Measurements from ENCODE around the gene CLEC4D. TPM values are rescaled to one million over a fixed set of nuclear protein-coding genes. Genes with fewer than 3 reads are reported as not detected.
"Not testable (repeated sequence)": the region's sequence is repeated elsewhere in the genome, so short reads cannot be mapped to it uniquely, and the experiment has no call there.

Gene CLEC4D
- under 1 TPM; 0.09 to 0.50 (median 0.40) TPM for polyA plus RNA-seq (ENCODE audit: insufficient read length in 4 of 4)

GRCh38 chr12:8513256-8513655 is at the start of gene CLEC4D:
TSS of gene CLEC4D (plus strand) at chr12:8513503. CDS start at chr12:8513733, 230 bp downstream.
- DNase-seq (ENCODE audit: low read depth in 4 of 4, low spot score in 3 of 4) = no peak

- no peak for DNase-seq (ENCODE audit: low read depth in 4 of 4, low spot score in 3 of 4)
Observed at GRCh38 chr12:8465301-8465996, 47.9 kb upstream of the CLEC4D start.

- no peak for DNase-seq (ENCODE audit: low read depth in 4 of 4, low spot score in 3 of 4)
Observed at GRCh38 chr12:8466241-8466640, 47.1 kb upstream of the CLEC4D start.

GRCh38 chr12:8471090-8471489 is 42.2 kb upstream of the CLEC4D start:
- DNase-seq (ENCODE audit: low read depth in 4 of 4, low spot score in 3 of 4) = no peak

- no peak for DNase-seq (ENCODE audit: low read depth in 4 of 4, low spot score in 3 of 4)
Observed at GRCh38 chr12:8475508-8476203, 37.6 kb upstream of the CLEC4D start.

- no peak for DNase-seq (ENCODE audit: low read depth in 4 of 4, low spot score in 3 of 4)
Observed at GRCh38 chr12:8482571-8483061, 30.7 kb upstream of the CLEC4D start.

GRCh38 chr12:8483079-8483478 is 30.2 kb upstream of the CLEC4D start:
- DNase-seq (ENCODE audit: low read depth in 4 of 4, low spot score in 3 of 4) = no peak

- no peak for DNase-seq (ENCODE audit: low read depth in 4 of 4, low spot score in 3 of 4)
Observed at GRCh38 chr12:8491646-8492530, 21.4 kb upstream of the CLEC4D start.

- DNase-seq (ENCODE audit: low read depth in 4 of 4, low spot score in 3 of 4) = no peak
Observed at GRCh38 chr12:8493084-8493483, 20.2 kb upstream of the CLEC4D start.

- DNase-seq (ENCODE audit: low read depth in 4 of 4, low spot score in 3 of 4) = not testable (repeated sequence)
Observed at GRCh38 chr12:8495671-8496070, 17.6 kb upstream of the CLEC4D start.

- DNase-seq (ENCODE audit: low read depth in 4 of 4, low spot score in 3 of 4) = not testable (repeated sequence)
Observed at GRCh38 chr12:8496074-8496473, 17.2 kb upstream of the CLEC4D start.

- DNase-seq (ENCODE audit: low read depth in 4 of 4, low spot score in 3 of 4) = no peak
Observed at GRCh38 chr12:8499616-8500015, 13.7 kb upstream of the CLEC4D start.

GRCh38 chr12:8501720-8502119 is 11.6 kb upstream of the CLEC4D start:
- DNase-seq (ENCODE audit: low read depth in 4 of 4, low spot score in 3 of 4) = no peak

- DNase-seq (ENCODE audit: low read depth in 4 of 4, low spot score in 3 of 4) = no peak
Observed at GRCh38 chr12:8504351-8504750, 9.0 kb upstream of the CLEC4D start.

GRCh38 chr12:8507596-8507995 is 5.7 kb upstream of the CLEC4D start:
- no peak for DNase-seq (ENCODE audit: low read depth in 4 of 4, low spot score in 3 of 4)

- no peak for DNase-seq (ENCODE audit: low read depth in 4 of 4, low spot score in 3 of 4)
Observed at GRCh38 chr12:8508223-8508622, 5.1 kb upstream of the CLEC4D start.

- DNase-seq (ENCODE audit: low read depth in 4 of 4, low spot score in 3 of 4) = no peak
Observed at GRCh38 chr12:8508910-8509841, 4.1 kb upstream of the CLEC4D start.

- no peak for DNase-seq (ENCODE audit: low read depth in 4 of 4, low spot score in 3 of 4)
Observed at GRCh38 chr12:8517971-8518370, 4.7 kb downstream of the CLEC4D start.

GRCh38 chr12:8519171-8519570 is 5.9 kb downstream of the CLEC4D start:
- no peak for DNase-seq (ENCODE audit: low read depth in 4 of 4, low spot score in 3 of 4)
